SH-SY5Y (cell line): Measurements from ENCODE around the gene WDR11.

ENCODE experiments used
- GATA2 ChIP-seq: IDR thresholded peaks from 2 replicates; pipeline ENCODE4 v1.6.1; 2011; ENCODE audit warnings: mild to moderate bottlenecking, low read depth, low read length
- GATA3 ChIP-seq: IDR thresholded peaks from 2 replicates; pipeline ENCODE4 v1.6.1; 2011; ENCODE audit warnings: low read depth, mild to moderate bottlenecking, low read length, moderate library complexity

The WDR11 gene

GRCh38 chr10:120945182-120945581 is 94.0 kb downstream of the WDR11 start:
- TF ChIP-seq GATA2, result no peak
- TF ChIP-seq GATA3, result no peak

GRCh38 chr10:120945801-120946302 is 94.7 kb downstream of the WDR11 start:
- no peak for TF ChIP-seq GATA2
- TF ChIP-seq GATA3, result no peak

DNA sequence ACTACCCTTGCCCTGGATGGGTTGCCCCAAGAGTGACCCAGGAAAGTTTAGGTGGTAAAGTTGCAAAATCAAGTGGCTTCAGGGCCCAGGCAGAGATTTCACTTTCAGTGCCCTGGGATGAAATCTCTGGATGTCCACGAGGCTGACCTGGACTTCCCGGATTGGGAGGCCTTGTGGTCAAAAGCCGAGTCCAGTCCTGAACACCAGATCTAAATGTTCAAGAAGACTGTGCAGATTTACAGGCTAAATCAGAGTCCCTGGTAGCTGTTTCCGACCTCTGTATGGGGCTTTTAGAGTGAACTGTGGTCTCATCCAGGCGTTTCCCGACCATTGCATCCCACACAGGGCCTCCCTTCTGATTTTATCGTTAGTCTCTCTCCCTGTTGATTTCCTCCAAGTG is 95.3 kb downstream of the WDR11 start:
- no peak for TF ChIP-seq GATA2
- no peak for TF ChIP-seq GATA3

DNA sequence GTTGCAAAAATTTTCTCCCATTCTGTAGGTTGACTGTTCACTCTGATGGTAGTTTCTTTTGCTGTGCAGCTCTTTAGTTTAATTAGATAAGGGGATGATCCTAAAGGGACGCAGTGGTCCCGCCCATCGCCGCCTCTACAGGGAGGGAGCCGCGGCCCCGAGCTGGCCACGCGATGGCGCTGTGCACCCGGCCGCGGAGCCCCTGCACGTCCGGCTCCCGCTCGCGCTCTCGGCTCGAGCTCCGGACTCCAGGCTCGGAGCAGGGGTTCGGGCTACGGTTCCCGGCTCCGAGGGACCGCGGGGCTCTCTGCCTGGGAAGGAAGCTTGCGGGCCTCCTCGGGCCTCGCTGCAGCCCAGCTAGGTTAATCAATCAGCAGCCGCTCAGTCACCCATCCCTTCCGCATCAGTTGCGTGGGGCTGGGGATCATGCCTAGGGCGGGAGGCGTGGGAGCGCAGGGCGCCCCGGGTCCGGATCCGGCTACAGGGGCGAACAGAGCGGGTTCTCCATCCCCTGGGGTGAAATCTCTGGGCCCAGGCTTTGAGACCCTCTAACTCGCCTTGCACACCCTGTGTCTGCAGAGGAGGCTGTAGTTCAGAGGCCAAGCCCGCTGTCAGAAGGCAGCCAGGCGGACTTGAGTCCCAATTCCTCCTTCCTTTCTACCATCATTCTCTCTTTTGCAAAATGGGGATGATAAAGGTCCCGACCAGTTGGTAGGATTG is 97.9 kb downstream of the WDR11 start:
- TF ChIP-seq GATA3, result no peak

DNA sequence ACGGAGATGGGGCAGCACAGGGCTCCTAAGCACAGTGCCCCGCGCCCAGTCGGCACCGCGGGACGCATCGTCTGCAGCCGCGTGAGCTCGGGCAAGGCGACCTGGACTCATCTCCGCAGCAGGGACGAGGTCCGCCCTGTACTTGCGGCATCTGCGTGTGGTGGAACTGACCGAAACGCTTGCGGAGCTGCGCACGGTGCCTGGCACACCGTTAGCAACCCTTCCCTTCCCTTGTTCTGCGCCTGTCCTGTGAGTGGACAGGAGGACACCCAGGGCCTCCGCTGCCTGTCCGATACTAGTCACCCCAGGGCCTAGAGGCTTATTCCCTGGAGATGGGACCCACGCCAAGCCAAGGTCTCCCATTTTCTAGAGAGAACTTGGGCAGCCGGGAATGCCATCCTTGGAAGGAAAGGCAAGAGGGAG is 98.5 kb downstream of the WDR11 start:
- no peak for TF ChIP-seq GATA3
- no peak for TF ChIP-seq GATA2

GRCh38 chr10:120950051-120950561 is 98.9 kb downstream of the WDR11 start:
- TF ChIP-seq GATA2, result no peak
- no peak for TF ChIP-seq GATA3

GRCh38 chr10:120951288-120951687 is 100.1 kb downstream of the WDR11 start:
- TF ChIP-seq GATA2, result no peak
- no peak for TF ChIP-seq GATA3

DNA sequence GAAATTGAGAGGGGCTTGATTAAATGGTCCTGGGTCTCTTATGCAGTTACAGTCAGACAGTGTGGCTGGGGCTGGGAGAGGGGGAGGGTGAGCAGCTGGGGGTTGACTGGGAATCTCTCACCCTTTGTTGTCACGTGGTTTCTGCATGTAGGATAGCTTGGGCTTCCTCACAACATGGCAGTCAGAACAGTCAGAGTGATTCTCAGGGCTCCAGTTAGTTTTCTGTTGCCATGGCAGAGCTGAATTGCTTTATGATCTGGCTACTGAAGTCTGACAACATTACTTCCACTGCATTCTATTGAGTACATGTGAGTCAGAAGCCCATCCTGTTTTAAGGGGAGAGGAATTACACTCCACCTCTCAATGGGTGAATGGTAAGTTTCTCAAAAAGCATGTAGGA is 102.7 kb downstream of the WDR11 start:
- TF ChIP-seq GATA3 (no peak), GATA2 (no peak)
